ENCODE measurements around the gene RPN2.

Gene RPN2

DNA sequence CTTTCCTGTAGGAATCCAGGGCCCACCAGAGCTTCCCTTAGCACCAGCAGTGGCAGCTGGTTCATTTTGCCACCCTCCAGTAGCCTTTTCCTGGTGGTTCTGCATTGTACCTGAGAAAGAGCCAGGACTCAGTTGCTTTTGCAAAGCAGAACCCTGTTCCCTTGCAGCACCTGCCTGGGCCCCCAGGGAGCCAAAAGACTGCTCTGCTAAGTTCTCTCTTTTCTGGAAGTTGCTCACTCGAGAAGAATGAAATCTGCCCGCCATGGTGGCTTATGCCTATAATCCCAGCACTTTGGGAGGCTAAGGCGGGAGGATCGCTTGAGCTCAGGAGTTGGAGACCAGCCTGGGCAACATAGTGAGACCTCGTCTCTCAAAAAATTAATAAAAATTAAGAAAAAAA is 58.5 kb downstream of the RPN2 start:
- DNase-seq (ENCODE audit: low read depth) = no peak
- TF ChIP-seq, protein P1, sequence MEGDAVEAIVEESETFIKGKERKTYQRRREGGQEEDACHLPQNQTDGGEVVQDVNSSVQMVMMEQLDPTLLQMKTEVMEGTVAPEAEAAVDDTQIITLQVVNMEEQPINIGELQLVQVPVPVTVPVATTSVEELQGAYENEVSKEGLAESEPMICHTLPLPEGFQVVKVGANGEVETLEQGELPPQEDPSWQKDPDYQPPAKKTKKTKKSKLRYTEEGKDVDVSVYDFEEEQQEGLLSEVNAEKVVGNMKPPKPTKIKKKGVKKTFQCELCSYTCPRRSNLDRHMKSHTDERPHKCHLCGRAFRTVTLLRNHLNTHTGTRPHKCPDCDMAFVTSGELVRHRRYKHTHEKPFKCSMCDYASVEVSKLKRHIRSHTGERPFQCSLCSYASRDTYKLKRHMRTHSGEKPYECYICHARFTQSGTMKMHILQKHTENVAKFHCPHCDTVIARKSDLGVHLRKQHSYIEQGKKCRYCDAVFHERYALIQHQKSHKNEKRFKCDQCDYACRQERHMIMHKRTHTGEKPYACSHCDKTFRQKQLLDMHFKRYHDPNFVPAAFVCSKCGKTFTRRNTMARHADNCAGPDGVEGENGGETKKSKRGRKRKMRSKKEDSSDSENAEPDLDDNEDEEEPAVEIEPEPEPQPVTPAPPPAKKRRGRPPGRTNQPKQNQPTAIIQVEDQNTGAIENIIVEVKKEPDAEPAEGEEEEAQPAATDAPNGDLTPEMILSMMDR (IDR thresholded peaks at IDR 0.05; ENCODE audit: insufficient read depth, low read depth, low read length, missing control alignments) = no peak
- H3K4me3 ChIP-seq (ENCODE audit: low read length) = no peak overlapping the region

DNA sequence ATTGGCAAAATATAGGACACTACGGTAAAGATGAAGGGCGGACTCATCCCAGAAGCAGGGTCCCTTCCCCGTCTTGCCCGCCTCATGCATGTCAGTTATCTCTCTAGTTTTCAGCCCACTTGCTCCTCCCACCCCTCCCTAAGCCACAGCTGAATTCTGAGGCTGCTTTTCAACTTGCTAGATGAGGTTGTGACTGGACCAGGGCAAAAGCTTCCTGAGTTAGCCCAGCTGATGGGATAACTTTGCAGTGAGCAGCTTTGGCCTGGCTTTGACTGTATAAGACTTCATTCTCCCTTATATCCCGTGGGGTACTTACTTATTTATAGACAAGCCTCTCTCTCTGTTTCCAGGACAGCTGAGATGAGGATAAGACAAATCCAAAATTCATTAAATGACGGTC is 59.3 kb downstream of the RPN2 start:
- TF ChIP-seq, protein P1 (IDR thresholded peaks at IDR 0.05; ENCODE audit: insufficient read depth, low read depth, low read length, missing control alignments) = no peak
- H3K4me3 ChIP-seq (ENCODE audit: low read length) = no peak overlapping the region

DNA sequence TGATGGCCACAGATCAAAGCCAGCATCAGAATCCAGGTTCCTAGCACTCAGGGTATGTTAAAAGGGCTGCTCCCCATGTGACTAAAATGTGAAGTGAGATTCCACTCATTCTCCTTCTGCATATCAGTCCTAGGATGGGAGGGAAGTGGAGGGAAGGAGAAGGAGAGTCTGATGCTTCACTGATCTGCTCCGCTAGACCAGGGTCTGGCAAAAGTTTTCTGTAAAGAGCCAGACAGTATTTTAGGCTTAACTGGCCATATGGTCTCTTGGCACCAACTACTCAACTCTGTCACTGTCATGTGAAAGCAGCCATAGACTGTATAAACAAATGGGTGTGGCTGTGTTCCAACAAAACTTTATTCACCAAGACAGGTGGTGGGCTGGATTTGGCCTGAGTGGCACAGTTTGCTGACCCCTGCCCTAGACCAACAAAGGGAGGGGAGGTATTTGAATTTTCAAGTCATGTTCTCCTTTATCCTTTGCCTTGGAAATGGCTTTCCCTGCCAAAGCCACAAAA is 59.9 kb downstream of the RPN2 start:
- DNase-seq (ENCODE audit: low read depth) = no peak
- TF ChIP-seq, protein P1 (IDR thresholded peaks at IDR 0.05; ENCODE audit: insufficient read depth, low read depth, low read length, missing control alignments) = no peak
- H3K4me3 ChIP-seq (ENCODE audit: low read length) = no peak overlapping the region

More for the DNA sequence above, 59.3 kb downstream of the RPN2 start:
- DNase-seq (ENCODE audit: low read depth) = no peak

DNA sequence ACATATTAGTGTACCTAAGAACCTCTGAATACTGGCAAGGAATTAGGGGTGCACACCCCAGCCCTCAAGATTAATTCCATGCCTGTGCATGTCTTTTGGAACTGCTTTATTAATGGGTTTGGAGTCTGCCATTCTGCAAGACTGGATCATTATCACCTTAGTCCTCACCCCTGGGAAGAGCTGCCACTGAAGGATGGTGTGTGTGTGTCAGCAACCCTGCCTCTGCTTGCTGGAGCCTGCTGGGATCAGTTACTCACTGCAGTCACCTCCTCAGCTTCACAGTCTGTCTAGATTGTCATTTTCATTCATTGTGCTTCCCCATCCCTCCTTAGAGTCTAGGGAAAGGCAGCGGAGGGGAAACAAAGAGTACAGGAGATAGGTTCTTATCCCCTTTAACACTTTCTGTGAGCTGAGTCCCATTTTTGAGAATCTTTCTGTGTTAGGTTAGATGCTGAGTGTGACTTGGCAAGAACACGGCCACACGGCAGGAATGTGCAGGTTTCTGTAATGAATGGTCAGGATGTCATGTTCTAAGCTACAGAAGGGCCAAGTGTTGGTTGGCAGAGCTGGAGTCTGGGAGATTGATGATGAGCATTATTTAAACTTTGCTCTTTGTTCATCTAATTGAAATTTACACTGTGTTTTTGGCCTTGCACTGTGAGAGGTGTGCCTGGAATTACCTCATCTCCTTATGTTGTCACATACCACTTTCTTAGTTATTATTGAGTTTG is 61.4 kb downstream of the RPN2 start:
- TF ChIP-seq, protein P1 (IDR thresholded peaks at IDR 0.05; ENCODE audit: insufficient read depth, low read depth, low read length, missing control alignments) = no peak
- no peak overlapping the region for H3K4me3 ChIP-seq (ENCODE audit: low read length)
- peak; percentile 61 for DNase-seq (ENCODE audit: low read depth)

GRCh38 chr20:37242503-37242902 is 63.4 kb downstream of the RPN2 start:
- TF ChIP-seq, protein P1 (IDR thresholded peaks at IDR 0.05; ENCODE audit: insufficient read depth, low read depth, low read length, missing control alignments) = no peak
- DNase-seq (ENCODE audit: low read depth) = no peak
- no peak overlapping the region for H3K4me3 ChIP-seq (ENCODE audit: low read length)

DNA sequence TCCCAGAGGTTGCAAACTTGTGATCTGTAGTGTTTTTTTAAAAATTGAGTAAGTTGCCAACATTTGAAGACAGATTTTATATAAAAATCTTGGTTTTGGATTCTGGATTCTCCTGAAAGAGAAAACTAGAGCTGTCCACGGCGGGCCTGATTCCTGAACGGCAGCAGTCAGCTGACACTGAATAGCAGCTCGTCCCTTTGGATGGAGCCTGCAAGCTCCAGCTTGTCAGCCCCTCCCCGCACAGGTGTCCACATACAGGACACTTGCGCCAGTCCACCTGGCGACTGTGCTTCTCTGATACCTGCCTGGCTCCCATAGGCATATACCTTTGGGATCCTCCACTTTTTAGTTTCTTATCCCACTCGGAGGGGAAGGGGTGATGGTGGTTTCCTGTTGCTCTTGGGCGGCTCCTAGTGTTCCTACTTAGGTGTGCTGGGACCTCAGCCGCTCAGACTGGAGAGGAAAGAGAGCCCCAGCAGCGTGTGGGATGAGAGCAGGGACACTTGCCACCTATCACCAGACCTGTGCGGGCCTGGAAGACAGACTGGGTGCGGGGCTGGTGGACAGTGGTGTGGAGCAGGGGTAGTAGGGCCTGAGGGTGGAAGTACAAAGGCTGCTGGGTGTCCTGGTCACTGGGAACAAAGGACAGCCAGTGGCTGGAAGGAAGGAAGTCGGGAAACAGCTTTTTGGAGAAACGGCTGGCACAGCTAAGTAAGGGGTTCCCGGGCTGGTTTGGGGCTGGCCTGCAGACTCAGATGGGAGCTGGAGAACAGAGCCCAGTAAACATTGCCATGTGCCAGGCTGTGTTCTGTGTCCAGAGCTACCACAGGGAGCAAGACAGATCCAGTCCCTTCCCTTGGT is 64.2 kb downstream of the RPN2 start:
- H3K4me3 ChIP-seq (ENCODE audit: low read length) = no peak overlapping the region
- DNase-seq (ENCODE audit: low read depth) = peak; percentile 30
- TF ChIP-seq, protein P1 (IDR thresholded peaks at IDR 0.05; ENCODE audit: insufficient read depth, low read depth, low read length, missing control alignments) = peak; percentile 11
